GM18498 (cell line): ENCODE results near the gene SLC1A4.

ENCODE experiments used
- ATAC-seq: cut with Tn5 transposase; IDR thresholded peaks from one replicate; pipeline ENCODE4 v1.9.1; 2021; ENCODE audit warnings: mild to moderate bottlenecking, moderate library complexity; ENCODE audit not compliant: unreplicated experiment

Gene SLC1A4

DNA sequence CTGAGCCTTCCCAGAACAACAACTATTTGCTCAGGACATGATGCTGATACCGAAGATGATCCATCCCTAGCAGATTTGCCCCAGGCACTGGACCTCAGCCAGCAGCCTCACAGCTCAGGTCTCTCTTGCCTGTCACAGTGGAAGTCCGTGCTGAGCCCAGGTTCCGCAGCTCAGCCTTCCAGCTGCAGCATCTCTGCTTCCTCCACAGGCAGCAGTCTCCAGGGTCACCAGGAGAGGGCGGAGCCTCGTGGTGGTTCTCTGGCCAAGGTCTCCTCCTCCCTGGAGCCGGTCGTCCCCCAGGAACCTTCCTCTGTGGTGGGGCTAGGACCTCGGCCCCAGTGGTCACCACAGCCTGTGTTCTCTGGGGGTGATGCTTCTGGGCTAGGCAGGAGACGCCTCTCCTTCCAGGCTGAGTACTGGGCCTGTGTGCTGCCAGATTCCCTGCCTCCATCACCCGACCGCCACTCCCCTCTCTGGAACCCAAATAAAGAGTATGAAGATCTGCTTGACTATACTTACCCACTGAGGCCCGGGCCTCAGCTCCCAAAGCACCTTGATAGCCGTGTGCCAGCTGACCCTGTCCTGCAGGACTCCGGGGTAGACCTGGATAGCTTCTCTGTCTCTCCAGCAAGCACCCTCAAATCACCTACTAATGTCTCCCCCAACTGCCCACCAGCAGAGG is 82.4 kb downstream of the SLC1A4 start:
- no peak for ATAC-seq

GRCh38 chr2:65072181-65072970 is 83.2 kb downstream of the SLC1A4 start:
- ATAC-seq = peak; percentile 65
